HuH-7.5 (cell line): ENCODE measurements around the gene ADAMTS8.
"Not testable (repeated sequence)": the region's sequence is repeated elsewhere in the genome, so short reads cannot be mapped to it uniquely, and the experiment has no call there.

ENCODE experiments used
- DNase-seq: peaks from one replicate; pipeline ENCODE4 v3.0.0; 2011; ENCODE audit warnings: low spot score

ADAMTS8 gene

DNA sequence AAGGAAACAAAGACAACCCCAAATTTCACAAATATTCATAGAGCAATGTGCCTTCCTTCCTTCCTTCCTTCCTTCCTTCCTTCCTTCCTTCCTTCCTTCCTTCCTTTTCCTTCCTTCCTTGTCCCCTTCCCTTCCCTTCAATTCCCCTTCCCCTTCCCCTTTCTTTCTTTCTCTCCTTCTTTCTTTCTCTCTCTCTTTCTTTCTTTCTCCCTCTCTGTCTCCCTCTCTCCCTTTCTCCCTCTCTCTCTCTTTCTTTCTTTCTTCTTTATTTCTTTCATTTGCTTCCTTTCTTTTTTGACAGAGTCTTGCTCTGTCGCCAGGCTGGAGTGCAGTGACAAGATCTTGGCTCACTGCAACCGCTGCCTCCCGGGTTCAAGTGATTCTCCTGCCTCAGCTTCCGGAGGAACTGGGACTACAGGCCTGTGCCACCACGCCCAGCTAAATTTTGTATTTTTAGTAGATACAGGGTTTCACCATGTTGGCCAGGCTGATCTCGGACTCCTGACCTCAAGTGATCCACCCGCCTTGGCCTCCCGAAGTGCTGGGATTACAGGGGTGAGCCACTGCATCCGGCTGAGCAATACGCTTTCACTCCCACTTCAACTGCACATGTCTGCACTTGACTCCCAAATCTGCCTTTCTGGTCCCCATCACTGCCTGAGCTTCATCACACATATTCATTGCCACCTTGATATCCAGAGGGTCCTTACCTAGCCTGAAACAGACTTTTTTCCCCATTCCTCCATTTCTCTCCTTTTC, 10.2 kb upstream of the ADAMTS8 start:
- not testable (repeated sequence) for DNase-seq

DNA sequence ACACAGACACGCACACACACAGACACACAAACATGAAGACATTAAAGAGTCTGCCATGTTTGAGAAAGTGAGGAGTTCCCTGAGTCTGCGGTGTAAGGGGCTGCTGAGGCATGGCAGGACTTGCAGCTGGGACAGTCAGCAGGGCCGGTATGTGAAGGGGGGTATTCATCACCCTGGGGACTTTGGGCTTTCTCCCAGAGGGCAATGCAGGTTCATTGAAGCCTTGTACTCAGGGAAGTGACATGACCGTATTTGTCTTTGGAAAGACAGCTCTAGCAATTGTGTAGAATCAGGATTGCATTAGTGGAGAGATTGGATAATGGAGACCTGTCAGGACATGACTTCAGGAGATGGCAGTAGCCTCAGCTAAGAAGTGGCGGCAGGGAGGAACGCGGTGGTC, 9.4 kb upstream of the ADAMTS8 start:
- DNase-seq: no peak

DNA sequence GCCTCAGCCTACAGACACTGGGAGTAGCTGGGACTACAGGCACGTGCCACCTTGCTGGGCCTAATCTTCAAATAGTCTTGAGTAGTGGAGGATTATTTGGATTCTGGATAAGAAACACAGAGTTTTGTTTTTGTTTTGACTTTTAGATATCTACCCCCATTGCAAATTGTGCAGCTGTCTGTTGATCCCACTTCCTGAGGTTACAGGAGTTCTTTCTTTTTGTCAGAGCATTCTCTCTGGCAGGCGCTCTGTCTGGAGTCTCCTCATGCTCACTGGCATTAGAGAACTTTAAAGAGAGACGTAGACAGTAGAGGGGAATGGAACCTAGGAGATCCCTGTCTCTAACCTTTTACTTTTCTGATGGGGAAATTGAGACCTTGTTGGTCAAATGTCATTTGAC, 7.8 kb upstream of the ADAMTS8 start:
- DNase-seq: no peak

DNA sequence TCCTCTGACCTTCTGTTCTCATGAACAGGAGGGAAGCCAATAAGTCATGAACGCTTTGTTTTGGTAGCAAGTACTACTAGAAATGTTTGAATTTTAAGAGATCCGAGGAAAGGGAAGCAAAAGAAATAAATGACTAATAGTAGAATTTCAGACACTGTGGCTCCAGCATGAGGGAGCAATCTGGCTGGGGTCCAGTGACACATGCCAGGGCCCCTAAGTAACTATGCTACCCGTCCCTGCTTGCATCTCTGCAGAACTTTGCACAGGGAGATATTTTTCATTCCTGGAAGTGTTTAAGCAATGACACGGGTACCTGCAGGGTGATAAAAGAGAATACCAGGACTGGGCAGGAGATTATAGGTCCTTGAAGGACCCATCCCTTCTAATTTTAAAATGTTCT, 7.3 kb upstream of the ADAMTS8 start:
- no peak for DNase-seq

DNA sequence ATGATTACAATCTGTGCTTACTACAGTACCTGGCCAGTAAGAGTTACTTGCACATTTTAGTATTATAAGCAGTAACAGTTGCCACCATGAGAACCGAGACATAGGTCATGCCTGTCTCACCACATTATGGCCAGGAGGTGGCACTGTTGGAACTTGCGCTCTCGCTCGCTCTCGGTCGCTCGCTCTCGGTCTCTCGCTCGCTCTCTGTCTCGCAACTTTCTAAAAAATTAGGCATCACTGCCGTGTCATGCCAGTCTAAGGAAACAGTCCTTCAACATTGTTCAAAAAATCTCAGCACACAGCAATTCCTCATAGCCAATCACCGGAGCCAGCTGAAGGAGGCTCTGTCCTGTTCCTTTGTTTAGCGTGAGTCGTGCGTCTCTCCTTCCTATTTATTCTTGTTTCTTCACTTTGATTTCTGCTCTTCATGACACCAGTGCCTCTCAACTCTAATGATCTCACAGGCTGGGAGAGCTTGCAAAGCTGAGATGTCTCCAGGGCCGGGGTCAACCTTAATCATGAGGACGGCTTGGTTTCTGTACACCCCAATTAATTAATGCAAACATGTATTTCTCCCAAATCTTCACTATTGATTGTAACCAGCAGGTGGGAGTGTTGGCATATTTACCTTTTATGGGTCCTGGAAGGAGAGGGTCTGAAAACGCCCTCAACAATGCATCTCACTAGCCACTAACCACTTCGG, 6.3 kb upstream of the ADAMTS8 start:
- DNase-seq: peak; percentile 56

DNA sequence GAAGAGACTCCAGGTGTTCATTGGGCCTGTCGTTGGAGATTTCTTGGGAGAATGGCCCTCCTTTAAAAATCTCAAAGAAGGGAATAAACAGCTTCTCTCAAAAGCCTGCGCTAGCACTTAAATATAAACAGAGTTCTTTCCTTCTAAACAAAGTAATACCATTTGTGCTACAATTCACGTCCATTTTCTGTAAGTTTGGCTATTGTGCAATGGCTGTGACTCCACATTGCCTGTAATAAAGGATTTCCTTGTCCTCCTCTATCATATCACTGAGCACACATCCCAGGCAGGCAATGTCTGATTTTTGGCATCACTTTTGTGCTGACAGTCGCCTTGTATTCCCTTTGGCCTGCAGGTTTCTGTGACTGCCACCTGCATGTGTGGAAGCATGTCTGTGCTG, 4.9 kb upstream of the ADAMTS8 start:
- DNase-seq: no peak

DNA sequence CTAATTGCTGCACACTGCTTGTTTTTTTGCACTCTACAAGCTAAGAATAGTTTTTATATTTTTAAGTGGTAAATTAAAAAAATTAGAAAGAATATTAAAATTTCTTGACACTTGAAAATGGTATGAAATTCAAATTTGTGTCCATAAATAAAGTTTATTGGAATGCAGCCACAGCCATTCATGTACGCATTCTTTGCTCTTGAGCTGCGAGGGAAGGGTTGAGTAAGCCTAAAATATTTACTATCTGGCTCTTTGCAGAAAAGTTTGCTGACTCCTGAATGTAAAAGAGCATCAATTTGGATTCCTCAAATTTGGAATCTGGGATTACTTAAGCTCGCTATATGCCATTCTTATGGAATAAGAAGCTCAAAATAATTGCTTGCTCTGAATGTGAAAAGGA, 3.4 kb upstream of the ADAMTS8 start:
- no peak for DNase-seq

DNA sequence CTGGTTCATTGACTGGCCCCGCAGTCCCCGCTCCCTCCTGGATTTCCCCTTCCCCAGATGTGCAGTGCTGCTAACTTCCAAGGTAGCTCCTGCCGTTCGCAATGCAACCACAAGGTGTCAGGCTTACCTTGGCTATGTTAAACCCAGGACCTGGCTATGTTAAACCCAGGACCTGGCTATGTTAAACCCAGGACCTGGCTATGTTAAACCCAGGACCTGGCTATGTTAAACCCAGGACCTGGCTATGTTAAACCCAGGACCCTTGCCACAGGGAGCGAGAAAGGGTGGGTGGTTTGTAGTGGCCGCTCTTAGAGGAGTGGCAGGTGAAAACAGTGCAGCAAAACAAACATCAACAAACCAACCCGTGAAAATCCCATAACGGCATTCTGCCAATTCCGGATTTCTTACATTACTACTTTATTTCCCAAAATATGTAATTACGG, 2.9 kb upstream of the ADAMTS8 start:
- peak; percentile 77 for DNase-seq

DNA sequence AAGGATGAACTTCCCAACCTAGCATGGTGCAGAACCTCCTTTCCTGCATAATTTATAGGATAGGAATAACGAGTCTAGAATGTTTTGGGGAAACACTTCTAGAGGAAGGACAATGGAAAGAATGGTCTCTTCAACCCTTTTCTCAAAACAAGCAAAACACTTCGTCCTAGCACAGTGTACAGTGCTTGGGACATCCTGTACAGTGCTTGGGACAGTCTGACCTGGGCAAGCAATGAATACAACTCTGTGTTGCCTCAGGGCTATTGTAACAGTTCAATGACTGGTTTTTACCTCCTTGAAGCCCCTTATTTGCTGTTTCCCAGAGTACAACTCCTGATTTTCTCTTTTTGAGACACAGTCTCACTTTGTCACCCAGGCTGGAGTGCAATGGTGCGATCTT, 1.6 kb upstream of the ADAMTS8 start:
- no peak for DNase-seq

DNA sequence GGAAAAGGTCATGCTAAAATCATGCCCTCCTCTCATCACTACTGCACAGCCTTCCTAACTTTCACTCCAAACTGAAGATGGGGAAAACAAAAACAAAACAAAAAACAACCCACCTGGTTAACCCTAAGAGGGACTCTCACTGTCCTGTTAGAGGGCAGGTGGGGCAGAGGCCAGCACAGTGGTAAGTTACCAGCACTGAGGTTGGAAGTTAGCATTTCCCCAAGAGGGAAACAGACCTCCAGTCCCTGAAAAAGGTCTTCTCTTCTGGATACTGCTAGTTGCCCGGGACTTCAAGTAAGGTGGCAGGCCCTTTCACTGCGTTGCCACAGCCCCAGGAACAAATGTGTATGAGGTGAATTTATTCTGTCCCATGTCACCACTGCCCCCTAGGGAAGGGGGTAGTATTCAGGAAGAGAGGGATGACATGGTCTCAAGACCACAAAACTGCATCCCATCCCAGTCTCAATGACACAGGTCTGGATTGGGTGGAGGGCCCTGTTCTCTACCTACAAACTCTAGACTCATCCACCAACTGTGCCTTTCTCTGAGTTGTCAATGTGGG, 792 bp upstream of the ADAMTS8 start:
- no peak for DNase-seq

DNA sequence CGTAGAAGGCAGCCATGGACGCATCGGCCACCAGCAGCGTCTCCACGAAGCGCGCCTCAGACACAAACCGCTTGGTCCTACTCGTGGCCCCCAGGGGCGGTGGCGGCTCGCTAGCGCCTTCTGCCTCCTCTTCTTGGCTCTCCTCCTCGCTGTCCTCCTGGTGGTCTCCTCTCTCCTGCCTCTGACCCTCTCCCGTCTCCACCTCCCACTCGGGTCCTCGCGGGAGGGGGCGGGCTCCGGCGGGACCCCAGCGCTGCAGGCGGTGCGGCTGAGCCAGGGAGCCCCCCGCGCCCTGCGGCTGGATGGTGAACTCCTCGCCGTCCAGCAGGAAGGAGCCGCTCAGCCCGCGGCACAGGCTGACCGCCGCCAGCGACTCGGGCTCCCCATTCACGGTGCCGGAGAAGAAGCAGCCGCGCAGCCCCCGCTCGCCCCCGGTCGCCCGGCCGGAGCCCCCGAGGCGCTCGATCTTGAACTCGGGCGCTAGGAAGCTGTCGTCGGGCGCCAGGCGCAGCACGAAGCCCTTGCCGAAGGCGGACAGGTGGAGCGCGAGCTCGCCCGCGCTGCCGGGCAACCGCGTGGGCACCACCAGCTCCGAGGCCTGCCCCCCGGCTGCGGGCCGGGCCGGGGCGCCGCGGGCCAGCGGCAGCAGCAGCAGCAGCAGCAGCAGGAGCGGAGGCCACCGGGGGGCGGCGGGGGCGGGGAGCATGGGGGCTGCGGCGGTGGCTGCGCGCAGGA, 661 bp downstream of the ADAMTS8 start:
- no peak for DNase-seq

DNA sequence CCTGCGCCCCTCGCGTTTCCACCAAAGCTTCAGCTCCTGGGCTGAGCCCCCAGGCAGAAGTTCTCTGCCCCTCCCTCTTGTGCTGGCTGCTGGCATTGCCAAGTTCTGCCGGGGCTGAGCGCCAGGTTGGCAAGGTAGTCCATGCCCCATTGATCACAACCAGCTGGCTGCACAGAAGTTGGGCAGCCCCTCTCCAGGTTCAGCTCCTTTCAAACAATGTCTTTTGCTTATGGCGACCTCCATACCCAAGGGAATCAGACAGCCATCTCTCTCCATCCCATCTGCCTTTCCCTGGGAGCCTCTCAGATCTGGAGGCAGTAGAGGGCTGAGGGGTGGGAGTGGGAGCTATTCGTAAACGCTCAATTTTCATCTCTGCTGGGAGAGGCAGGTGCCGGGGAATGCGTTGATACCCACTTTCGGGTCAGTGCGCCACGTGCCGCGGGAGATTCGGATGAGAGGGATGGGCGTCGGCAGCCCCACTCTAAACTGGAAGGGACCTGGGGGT, 1.5 kb downstream of the ADAMTS8 start:
- DNase-seq: no peak

DNA sequence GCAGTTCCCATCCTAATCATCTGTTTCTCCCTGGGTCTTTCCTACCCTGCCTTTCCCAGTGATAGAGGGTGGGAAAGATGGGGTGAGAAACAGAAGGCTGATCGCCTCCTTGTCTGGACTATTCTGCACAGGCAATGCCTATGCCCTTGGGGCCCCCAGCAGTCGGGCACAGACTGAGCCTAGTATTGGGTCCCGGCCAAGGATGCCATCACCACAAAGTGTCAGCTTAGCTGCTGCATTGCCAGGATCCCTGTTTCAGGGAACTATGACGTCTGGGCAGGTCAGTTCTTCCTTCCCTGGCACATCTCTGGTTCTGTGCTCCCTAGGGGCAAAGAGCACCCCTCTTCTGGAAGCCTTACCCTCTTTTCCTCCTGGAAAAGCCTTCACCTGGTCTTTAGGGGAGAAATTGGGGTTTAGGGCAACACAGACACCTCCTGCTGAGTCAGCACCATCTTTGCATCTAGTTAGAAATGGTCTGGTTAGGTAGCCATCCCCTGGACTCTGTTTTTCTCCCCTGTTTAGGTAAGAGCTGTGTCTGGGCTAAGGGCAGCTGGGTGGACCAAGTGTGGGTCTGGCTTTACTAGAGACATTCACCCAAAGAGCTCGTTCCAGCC, 2.1 kb downstream of the ADAMTS8 start:
- no peak for DNase-seq

DNA sequence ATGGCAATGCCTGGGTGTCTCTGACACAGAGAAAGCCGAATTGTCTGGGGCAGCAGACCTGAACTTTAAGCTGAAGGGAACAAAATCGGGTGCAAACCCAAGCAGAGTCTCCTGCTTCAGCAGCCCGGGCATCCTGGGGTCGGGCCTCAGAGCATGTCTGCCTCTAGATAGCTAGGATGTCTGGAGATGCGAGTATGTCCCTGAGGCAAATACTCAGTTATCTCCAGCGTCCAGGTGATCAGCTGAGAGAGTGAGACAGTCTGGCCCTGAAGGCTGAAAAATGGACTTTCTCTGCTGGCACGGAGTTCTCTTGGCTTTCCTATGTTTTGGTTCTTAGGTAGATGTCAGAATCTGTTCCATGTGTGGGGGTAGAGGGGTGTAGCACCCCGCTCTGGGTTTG, 3.3 kb downstream of the ADAMTS8 start:
- DNase-seq: no peak

DNA sequence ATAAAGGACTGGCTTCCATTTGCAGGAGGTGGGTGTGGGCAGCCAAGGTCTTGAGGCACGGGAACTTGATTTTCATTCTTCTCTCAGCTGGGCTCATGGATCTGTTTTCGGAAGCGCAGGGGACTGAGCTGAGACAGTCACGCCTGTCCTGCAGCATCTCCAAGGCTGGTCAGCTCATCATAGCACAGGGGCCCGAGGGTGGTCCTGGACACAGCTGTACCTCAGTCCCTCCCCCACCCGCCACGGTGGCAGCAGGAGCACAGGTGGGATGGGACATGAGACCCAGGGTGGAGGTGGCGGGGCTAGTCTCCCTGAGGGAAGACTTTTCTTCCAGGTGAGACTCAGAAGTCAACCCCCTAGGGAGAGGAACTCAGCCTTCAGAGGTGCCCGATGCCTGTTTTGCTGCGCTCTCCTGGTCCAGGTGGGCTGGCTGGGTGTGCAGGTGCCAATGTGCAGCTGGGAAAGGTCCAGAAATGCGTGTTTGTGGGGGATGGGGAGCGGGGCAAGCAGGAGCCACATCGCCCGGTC, 3.7 kb downstream of the ADAMTS8 start:
- DNase-seq: no peak

DNA sequence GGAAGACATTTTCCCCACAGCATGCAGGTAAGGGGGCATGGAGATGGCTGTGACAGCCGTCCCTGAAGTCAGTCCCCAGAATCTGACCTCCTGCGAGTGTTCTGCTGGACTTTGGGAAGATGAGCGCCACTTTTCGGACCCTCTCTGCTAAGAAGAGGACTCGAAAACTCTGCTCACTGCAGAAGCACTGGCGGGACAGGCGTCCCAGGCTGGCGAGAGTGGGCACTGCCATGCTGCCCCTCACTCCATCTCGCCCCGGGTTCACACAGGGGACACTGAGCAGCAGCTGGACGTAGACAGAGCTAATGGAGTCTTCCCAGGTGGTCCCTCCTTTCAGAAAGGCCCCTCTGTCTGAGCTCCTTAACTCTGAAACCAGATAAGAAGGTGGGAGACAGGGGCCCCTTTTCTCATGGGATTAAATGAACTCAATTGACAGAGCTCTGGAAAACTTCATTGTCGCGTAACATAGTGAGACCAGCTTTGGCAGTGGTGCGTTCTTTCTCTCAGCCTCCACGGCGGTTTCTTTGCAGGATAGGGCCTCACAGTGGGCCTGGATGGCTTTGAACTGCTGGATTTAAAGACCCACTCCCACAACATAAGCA, 4.8 kb downstream of the ADAMTS8 start:
- DNase-seq: no peak

DNA sequence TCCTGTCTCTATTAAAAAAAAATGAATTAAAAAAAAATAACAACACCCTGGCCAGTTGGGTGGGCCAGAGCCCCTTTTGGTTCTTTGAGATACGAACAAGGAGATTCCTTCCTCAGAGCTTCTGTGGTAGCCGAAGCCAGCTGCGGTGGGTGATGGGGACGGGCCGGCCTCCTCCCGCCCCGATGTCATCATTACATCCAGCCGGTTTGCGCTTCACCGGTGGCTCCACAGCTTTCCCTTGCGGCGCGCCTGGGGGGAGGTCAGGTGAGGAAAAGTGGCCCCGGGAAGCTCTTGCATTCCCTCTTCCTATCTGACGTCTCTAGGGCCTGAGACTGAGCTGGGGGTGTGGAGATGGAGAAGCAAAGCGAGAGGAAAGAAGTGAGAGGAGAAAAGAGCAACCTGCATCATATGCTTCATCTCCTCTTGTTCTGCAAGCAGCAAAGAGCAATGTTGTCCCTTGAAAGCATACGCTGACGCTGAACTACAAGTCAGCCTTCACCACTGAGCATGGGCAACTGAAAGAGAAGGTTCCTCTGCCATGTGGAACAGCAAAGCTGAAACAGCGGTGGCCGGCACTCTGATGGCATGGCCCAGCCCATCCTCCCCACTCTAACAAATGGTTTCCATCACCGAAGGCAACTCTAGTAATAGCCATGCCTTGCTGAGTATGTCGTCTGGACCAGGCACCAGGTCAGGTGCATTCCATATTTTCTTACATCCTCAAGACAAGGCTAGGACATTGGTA, 6.0 kb downstream of the ADAMTS8 start:
- DNase-seq: no peak

DNA sequence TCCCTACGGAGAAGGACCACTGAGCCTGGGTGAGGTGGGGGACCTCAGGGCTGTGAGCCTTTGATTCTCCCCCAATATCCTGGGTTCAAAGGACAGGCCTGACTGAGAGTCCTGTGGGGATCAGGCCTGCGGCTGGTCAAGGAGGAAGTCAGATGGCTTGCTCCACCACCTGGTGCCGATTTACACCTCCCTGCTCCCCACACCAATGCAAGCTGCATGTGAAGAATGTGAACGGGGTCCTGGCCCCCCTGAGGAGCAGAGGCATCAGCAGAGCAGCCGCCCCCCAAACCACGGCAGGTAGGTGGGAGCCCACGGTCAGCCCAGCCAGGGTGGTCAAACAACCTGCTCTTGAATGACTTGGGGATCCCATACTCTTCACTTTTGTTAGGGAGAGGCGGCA, 6.7 kb downstream of the ADAMTS8 start:
- no peak for DNase-seq

DNA sequence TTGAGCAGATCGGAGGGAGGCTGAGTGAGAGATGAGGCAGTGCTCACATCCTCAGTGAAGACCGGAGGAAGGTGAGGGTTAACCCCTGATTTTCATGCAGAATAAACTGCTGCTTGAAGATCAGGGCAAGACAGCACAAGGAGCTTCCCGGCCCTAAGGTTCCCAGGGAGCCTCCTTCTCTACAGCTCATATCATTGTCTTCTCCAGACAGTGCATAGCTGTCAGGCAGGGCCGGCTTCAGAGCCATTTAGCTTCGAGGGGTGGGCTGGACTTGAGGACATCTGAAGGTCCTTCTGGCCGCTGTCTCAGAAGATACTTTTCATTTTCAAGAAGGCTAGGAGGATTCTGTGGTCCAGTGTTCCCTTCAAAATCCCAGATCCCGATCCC, 7.2 kb downstream of the ADAMTS8 start:
- DNase-seq: no peak

DNA sequence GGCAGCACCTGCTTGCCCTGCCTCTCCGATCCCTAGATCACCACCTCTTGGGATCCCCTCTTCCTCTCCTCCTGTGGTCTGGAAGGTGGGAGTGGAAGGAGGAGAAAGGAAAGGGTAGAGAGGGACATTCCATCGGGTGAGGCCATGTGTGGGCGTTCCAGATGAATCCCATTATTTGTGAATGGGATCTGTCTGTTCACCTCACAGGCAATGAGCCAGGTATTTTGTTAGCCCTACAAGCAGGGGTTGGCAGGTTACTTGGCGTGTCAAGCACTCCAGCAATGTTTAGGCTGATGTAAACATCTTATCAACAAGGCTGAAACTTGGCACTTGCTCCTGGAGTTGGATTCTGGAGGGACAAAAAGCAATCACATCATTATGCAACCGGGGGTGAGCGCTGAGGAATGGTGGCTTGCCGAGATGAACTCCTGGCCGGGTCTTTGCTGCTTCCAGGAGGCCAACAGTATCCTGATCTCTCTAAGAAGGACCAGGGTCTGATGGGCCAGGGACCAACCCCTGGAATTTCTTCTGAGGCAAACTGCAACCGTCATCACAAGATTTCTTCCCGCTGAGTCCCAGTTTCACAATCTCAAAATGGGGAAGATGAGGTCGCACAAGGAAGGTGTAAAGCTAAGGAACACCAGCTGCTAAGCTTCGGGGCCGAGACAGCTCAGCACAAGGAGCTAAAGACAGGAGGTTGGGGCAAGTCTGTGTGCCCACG, 7.8 kb downstream of the ADAMTS8 start:
- DNase-seq: no peak
